Right atrium auricular region (tissue), 2 donors: ENCODE measurements around the gene PTGR3. TPM values are rescaled to one million over a fixed set of nuclear protein-coding genes. Genes with fewer than 3 reads are reported as not detected.
"Not testable (repeated sequence)": the region's sequence is repeated elsewhere in the genome, so short reads cannot be mapped to it uniquely, and the experiment has no call there.

ENCODE experiments used
- DNase-seq: peaks from one replicate; pipeline ENCODE4 v3.0.0-alpha.2; 2019; ENCODE audit warnings: low spot score
- H3K27ac ChIP-seq, 2 donors: fragments of 200-600 bp; sonication (generic); 1 replicate in 1 of 2; 2 replicates in 1 of 2; pipeline ENCODE4 v1.5.1; 2016 to 2019
- H3K27me3 ChIP-seq, 2 donors: fragments of 200-600 bp; sonication (generic); one replicate each; pipeline versions ENCODE4 v1.5.1 to v1.6.0; 2017 to 2019
- H3K36me3 ChIP-seq: fragments of 200-600 bp; sonication (generic); one replicate; pipeline ENCODE4 v1.5.1; 2016
- H3K4me1 ChIP-seq, 2 donors: fragments of 200-600 bp; sonication (generic); one replicate each; pipeline versions ENCODE4 v1.5.1 to v1.6.0; 2017 to 2019
- H3K4me3 ChIP-seq, 2 donors: fragments of 200-600 bp; sonication (generic); 1 replicate in 1 of 2; 2 replicates in 1 of 2; pipeline ENCODE4 v1.5.1; 2017 to 2019; ENCODE audit warnings: mild to moderate bottlenecking in 1 of 2, moderate library complexity in 1 of 2
- H3K9me3 ChIP-seq, 2 donors: fragments of 200-600 bp; sonication (generic); one replicate each; pipeline ENCODE4 v1.5.1; 2019
- CTCF ChIP-seq, 2 donors: fragments of 200-600 bp; sonication (generic); IDR thresholded peaks; one replicate each; pipeline ENCODE4 v1.5.1; 2019; ENCODE audit warnings: antibody characterized with exemption in 2 of 2
- total RNA-seq, 2 donors: library from RNA; depleted of rRNA; stranded (reverse); fragments of >200 nt; gene quantifications; one replicate each; pipeline ENCODE4 v1.1.0, GENCODE V29; 2016

PTGR3 gene
- total RNA-seq, 2 donors from 2014 or later = 16.7 to 33.9 TPM

- no peaks in the 10 kb centered on the region for H3K9me3 ChIP-seq
Measured at GRCh38 chr18:75192899-75193298, 16.0 kb downstream of the PTGR3 start.

GRCh38 chr18:75189696-75190095 is 19.2 kb downstream of the PTGR3 start:
- peak; percentile 56 for DNase-seq
- H3K27me3 ChIP-seq = no peaks in the 10 kb centered on the region
- H3K27ac ChIP-seq = no peak overlapping the region
- no peaks in the 10 kb centered on the region for H3K9me3 ChIP-seq
- no peak overlapping the region for H3K4me3 ChIP-seq
- TF ChIP-seq CTCF (IDR thresholded peaks at IDR 0.05) = no peak
- no peaks in the 10 kb centered on the region for H3K36me3 ChIP-seq
- no peaks in the 10 kb centered on the region for H3K4me1 ChIP-seq

More at GRCh38 chr18:75192899-75193298, 16.0 kb downstream of the PTGR3 start:
- peak; percentile 30 for DNase-seq
- Histone ChIP-seq H3K36me3 (no peaks in the 10 kb centered on the region), H3K27me3 (no peaks in the 10 kb centered on the region), H3K4me3 (no peak overlapping the region), H3K27ac (no peak overlapping the region), H3K4me1 (peaks cover 0 to 2% of the 10 kb centered on the region in 2 donors)
- no peak for TF ChIP-seq CTCF (IDR thresholded peaks at IDR 0.05)

GRCh38 chr18:75187702-75188101 is 21.2 kb downstream of the PTGR3 start:
- H3K27me3 ChIP-seq, H3K4me1 ChIP-seq, H3K27ac ChIP-seq, DNase-seq, H3K36me3 ChIP-seq, H3K9me3 ChIP-seq, H3K4me3 ChIP-seq: not testable (repeated sequence)

GRCh38 chr18:75185460-75185859 is 23.5 kb downstream of the PTGR3 start:
- Histone ChIP-seq H3K9me3 (no peaks in the 10 kb centered on the region), H3K27me3 (no peaks in the 10 kb centered on the region)
- TF ChIP-seq CTCF (IDR thresholded peaks at IDR 0.05) = no peak

GRCh38 chr18:75183973-75184493 is 24.9 kb downstream of the PTGR3 start:
- no peak for TF ChIP-seq CTCF (IDR thresholded peaks at IDR 0.05)
- Histone ChIP-seq H3K9me3 (no peaks in the 10 kb centered on the region), H3K36me3 (no peaks in the 10 kb centered on the region), H3K27me3 (no peaks in the 10 kb centered on the region), H3K4me1 (no peaks in the 10 kb centered on the region), H3K27ac (no peak overlapping the region), H3K4me3 (no peak overlapping the region)
- DNase-seq = peak; percentile 46

More at GRCh38 chr18:75185460-75185859, 23.5 kb downstream of the PTGR3 start:
- no peak for DNase-seq
- Histone ChIP-seq H3K27ac (no peak overlapping the region), H3K4me3 (no peak overlapping the region), H3K4me1 (no peaks in the 10 kb centered on the region), H3K36me3 (no peaks in the 10 kb centered on the region)

- no peak for TF ChIP-seq CTCF (IDR thresholded peaks at IDR 0.05)
- no peaks in the 10 kb centered on the region for H3K4me1 ChIP-seq
- H3K36me3 ChIP-seq = no peaks in the 10 kb centered on the region
- peak; percentile 34 for DNase-seq
- no peak overlapping the region for H3K4me3 ChIP-seq
- H3K27ac ChIP-seq = no peak overlapping the region
- no peaks in the 10 kb centered on the region for H3K27me3 ChIP-seq
- no peaks in the 10 kb centered on the region for H3K9me3 ChIP-seq
Measured at GRCh38 chr18:75183524-75183923, 25.4 kb downstream of the PTGR3 start.
